ENCODE results near the gene SNCAIP. TPM values are rescaled to one million over a fixed set of nuclear protein-coding genes. Genes with fewer than 3 reads are reported as not detected.

Gene SNCAIP
- total and polyA plus RNA-seq, 2 experiments from 2014 or later = 6.1 to 11.9 TPM

DNA sequence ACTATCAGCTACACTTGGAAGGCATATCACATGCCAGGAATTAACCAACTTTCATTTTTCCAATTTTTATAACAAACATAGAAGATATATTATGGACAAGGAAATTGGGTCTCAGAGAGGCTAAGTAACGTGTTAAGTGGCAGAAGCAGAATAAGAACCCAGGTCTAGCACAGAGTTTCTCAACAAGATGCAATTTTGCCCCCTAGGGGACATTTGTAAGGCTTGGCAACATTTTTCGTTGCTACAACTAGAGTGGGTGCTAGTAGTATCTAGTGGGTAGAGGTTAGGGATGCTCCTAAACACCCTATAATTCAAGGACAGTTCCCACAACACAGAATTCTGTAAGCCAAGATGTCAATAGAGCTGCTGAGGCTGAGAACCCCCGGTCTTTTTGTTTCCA lies 180.6 kb downstream of the SNCAIP start:
- Histone ChIP-seq H3F3A (replicated peaks; ENCODE audit: low read depth) (no peaks in the 10 kb centered on the region), H3K27ac (ENCODE audit: low read depth) (no peak overlapping the region), H3K27me3 (ENCODE audit: insufficient read depth) (no peaks in the 10 kb centered on the region), H4K20me1 (replicated peaks; ENCODE audit: insufficient read depth) (no peaks in the 10 kb centered on the region), H3K4me3 (no peak overlapping the region), H2AFZ (peak overlapping the region; percentile 70; the same call in 1 of the 2 replicates), H3K4me2 (no peak overlapping the region), H3K36me3 (ENCODE audit: insufficient read depth) (no peaks in the 10 kb centered on the region), H3K79me2 (replicated peaks; ENCODE audit: insufficient read depth) (no peaks in the 10 kb centered on the region), H3K4me1 (ENCODE audit: insufficient read depth) (no peaks in the 10 kb centered on the region), H3K9me2 (ENCODE audit: insufficient read depth) (peaks cover 8% of the 10 kb centered on the region; the same call in 1 of the 2 replicates)
- peaks cover 6% of the 10 kb centered on the region for H3K4me1 Mint-ChIP-seq
- no peak overlapping the region for H3K4me3 Mint-ChIP-seq
- H3K9me3 Mint-ChIP-seq = no peaks in the 10 kb centered on the region; the same call in 2 of the 3 replicates
- peak; percentile 70 for ATAC-seq
- DNase-seq (ENCODE audit: low spot score) = peak; percentile 76
- TF ChIP-seq, protein P1, sequence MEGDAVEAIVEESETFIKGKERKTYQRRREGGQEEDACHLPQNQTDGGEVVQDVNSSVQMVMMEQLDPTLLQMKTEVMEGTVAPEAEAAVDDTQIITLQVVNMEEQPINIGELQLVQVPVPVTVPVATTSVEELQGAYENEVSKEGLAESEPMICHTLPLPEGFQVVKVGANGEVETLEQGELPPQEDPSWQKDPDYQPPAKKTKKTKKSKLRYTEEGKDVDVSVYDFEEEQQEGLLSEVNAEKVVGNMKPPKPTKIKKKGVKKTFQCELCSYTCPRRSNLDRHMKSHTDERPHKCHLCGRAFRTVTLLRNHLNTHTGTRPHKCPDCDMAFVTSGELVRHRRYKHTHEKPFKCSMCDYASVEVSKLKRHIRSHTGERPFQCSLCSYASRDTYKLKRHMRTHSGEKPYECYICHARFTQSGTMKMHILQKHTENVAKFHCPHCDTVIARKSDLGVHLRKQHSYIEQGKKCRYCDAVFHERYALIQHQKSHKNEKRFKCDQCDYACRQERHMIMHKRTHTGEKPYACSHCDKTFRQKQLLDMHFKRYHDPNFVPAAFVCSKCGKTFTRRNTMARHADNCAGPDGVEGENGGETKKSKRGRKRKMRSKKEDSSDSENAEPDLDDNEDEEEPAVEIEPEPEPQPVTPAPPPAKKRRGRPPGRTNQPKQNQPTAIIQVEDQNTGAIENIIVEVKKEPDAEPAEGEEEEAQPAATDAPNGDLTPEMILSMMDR (conservative IDR thresholded peaks at IDR 0.05; ENCODE audit: low read depth in 2 of 2) = peak; percentile 65 to 83
- no peak for TF ChIP-seq STAT1 (IDR thresholded peaks at IDR 0.05; ENCODE audit: unreplicated experiment)
- peaks cover 3% of the 10 kb centered on the region for H3K27me3 Mint-ChIP-seq (ENCODE audit: insufficient read depth, low read depth, poor library complexity)
- no peak overlapping the region for H3K27ac Mint-ChIP-seq
- H3K36me3 Mint-ChIP-seq (ENCODE audit: low read depth) = no peaks in the 10 kb centered on the region

DNA sequence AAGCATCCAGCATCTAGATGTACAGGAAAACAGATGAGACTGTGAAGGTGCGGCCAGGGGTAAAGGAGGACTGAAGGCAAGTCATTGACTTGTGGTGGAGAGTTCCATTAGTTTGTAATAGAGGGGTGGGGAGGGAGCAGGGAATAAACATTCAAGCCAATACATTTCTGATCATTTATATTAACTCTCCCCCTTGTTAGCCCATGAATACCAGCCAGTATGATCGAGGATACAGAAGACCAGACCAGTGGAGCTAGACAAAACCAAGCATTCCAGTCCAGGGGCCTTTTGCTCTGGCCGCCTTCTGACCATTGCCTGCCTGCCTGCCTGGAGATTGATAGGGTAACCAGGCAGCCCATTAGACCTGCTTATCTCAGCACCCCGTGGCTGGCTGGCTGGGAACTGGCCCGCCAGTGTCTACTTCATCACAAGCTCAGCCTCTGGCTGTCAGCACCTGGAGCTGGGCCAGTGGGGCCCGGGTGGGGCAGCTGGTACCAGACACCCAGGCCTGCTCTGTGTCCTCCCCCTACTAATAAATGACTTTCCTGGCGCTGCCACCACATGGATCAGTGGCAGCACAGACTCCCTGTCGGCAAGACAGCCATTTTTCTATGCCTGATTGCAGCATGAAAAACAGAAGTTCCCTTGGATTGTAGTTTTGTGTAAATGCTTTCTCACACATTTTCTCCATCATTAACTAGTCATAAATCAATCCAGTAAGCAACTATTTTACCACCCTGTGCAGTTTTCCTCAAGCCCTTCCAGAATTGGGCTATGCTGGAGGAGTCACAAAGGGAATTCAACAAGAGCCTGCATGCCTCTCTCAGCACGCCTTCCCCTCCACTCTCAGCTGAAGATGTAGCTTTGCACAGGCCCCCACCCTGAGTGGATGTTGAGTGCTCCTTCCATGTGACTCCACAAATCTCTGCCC lies 181.3 kb downstream of the SNCAIP start:
- no peaks in the 10 kb centered on the region for H3F3A ChIP-seq (replicated peaks; ENCODE audit: low read depth)
- no peaks in the 10 kb centered on the region for H3K79me2 ChIP-seq (replicated peaks; ENCODE audit: insufficient read depth)
- H3K36me3 Mint-ChIP-seq (ENCODE audit: low read depth) = no peaks in the 10 kb centered on the region
- H3K9me2 ChIP-seq (ENCODE audit: insufficient read depth) = peaks cover 8% of the 10 kb centered on the region; the same call in 1 of the 2 replicates
- ATAC-seq (no peak), DNase-seq (ENCODE audit: low spot score) (no peak)
- H3K27me3 ChIP-seq (ENCODE audit: insufficient read depth) = no peaks in the 10 kb centered on the region
- H4K20me1 ChIP-seq (replicated peaks; ENCODE audit: insufficient read depth) = no peaks in the 10 kb centered on the region
- peaks cover 4% of the 10 kb centered on the region for H3K27me3 Mint-ChIP-seq (ENCODE audit: insufficient read depth, low read depth, poor library complexity)
- H3K36me3 ChIP-seq (ENCODE audit: insufficient read depth) = no peaks in the 10 kb centered on the region
- TF ChIP-seq POLR2AphosphoS5 (IDR thresholded peaks at IDR 0.05; ENCODE audit: low read depth) = no peak
- TF ChIP-seq ZNF462 (CRISPR knock-in tag; IDR thresholded peaks at IDR 0.05) = no peak
- TF ChIP-seq STAT1 (IDR thresholded peaks at IDR 0.05; ENCODE audit: unreplicated experiment) = no peak
- TF ChIP-seq JUNB (IDR thresholded peaks at IDR 0.05; ENCODE audit: unreplicated experiment) = no peak
- H3K4me1 Mint-ChIP-seq = peaks cover 13% of the 10 kb centered on the region
- H3K27ac Mint-ChIP-seq = no peak overlapping the region; the same call in 1 of the 2 replicates
- H3K4me2 ChIP-seq = no peak overlapping the region
- H3K4me1 ChIP-seq (ENCODE audit: insufficient read depth) = no peaks in the 10 kb centered on the region
- H3K27ac ChIP-seq (ENCODE audit: low read depth) = no peak overlapping the region
- no peak overlapping the region for H3K4me3 Mint-ChIP-seq
- peak overlapping the region; percentile 70; the same call in 1 of the 2 replicates for H2AFZ ChIP-seq
- no peaks in the 10 kb centered on the region; the same call in 2 of the 3 replicates for H3K9me3 Mint-ChIP-seq
- H3K4me3 ChIP-seq = no peak overlapping the region

All from GM23338 (cell line).